Measurements from ENCODE around the gene NDUFB11. TPM values are rescaled to one million over a fixed set of nuclear protein-coding genes. Genes with fewer than 3 reads are reported as not detected.
A peak's percentile ranks its signal among the peaks of the same experiment; 100 is the strongest.

The NDUFB11 gene
- total and polyA plus RNA-seq, 9 of the 15 experiments (the other 6 are each of a cell fraction or from before 2014, with no cell fraction given): 20.9 to 269 (median 86.8) TPM

DNA sequence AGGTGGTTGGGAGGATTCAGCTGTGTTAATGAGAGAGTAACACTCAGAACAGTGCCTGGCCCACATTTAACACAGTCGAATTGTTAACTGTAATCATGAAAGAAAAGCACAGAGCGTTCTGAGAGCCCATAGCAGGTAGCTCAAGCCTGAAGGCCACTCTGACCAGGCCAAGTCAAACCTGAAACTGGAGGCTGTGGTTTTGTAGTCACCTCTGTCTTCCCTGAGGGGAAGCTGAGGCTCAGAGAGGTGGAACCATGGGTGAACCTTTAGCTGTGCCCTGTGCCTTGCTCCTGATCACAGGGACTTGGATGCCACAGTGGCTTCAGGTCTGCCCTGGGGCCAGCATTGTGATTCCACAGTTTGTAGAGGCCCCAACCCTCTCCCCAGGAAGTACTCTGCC, 32.6 kb upstream of the NDUFB11 start (continued):
- no peak for TF ChIP-seq THRA (IDR thresholded peaks at IDR 0.05)
- no peak for TF ChIP-seq E2F8 (IDR thresholded peaks at IDR 0.05; ENCODE audit: low read depth, partially characterized antibody)

DNA sequence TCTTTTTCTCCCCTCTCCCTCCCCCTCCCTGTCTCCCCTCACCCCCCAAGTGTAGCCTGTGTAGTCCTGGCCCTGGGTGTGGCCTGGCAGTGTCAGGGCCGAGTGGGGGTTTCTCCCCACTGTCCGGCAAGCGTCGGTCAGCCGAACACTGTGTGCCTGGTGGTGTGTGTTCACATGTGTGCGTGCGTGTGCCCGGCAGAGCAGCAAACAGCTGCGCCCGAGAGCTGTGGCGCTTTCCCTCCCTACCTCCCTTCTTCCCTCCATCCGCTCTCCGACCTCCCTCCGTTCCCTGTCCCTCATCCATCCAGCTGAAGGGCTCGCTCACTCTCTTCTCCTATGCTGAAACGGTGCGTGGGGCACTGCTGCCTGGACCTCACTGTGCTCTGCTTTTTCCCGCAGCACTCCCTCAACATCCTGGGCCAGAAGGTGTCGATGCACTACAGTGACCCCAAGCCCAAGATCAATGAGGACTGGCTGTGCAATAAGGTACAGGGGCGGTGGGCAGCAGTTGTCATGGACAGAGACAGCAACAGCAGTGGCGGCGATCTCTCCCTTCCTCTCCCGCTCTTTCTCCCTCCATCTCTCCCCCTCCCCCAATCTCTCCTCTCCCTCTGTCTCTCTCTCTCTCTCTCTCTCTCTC, 31.7 kb upstream of the NDUFB11 start:
- intact Hi-C loops (cut with micrococcal nuclease): no loop called here
- no peak for DNase-seq (ENCODE audit: extremely low read depth in 1 of 4, low spot score in 3 of 4)
- CTCF ChIA-PET (ENCODE audit: low intra/inter-chr PET ratio): no interaction called here
- Histone ChIP-seq H3K9me3 (replicated peaks; ENCODE audit: control insufficient read depth, insufficient read depth, low read depth, low read length) (no peaks in the 10 kb centered on the region), H4K20me1 (replicated peaks; ENCODE audit: control insufficient read depth, insufficient read depth, low read length) (peaks cover 4% of the 10 kb centered on the region; the same call in 1 of the 2 replicates), H3K9ac (ENCODE audit: insufficient read depth in 1 of 2, low read depth in 2 of 2, low read length in 2 of 2) (no peak overlapping the region; a peak in 1 of 4 replicates), H3K4me3 (no peak overlapping the region), H2AFZ (ENCODE audit: low read depth, low read length) (no peak overlapping the region), H3K27ac (ENCODE audit: extremely low read depth, low read depth, low read length) (no peak overlapping the region), H3K4me1 (replicated peaks in 1 of 2; ENCODE audit: control insufficient read depth in 2 of 2, insufficient read depth in 2 of 2, low read length in 2 of 2) (no peaks in the 10 kb centered on the region; a peak in 1 of 5 replicates), H3K4me2 (ENCODE audit: insufficient read depth, low read length) (no peak overlapping the region), H3K79me2 (ENCODE audit: control insufficient read depth, insufficient read depth, low read length) (no peaks in the 10 kb centered on the region), H3K36me3 (ENCODE audit: control insufficient read depth, insufficient read depth, low read length) (peaks cover 86% of the 10 kb centered on the region; the same call in 2 of the 3 replicates), H3K9me1 (ENCODE audit: control insufficient read depth, insufficient read depth, low read length) (no peaks in the 10 kb centered on the region), H3K27me3 (ENCODE audit: control insufficient read depth in 2 of 2, insufficient read depth in 2 of 2, low read length in 2 of 2) (no peaks in the 10 kb centered on the region)
- no peak for ATAC-seq
- no peak for FAIRE-seq
- WGBS (ENCODE audit: insufficient coverage, low coverage, missing lambda C conversion rate): 94% methylated on average over 10 of the region's 23 CpGs
- POLR2A ChIA-PET: no interaction called here
- in situ Hi-C loops (cut with MboI): no loop called here
- no TSS peak for BruUV-seq (replicated peaks)
- TF ChIP-seq POLR2G (IDR thresholded peaks at IDR 0.05; ENCODE audit: low read depth, low read length) (0 out of 2 replicates have a peak, but pooled peaks have one; percentile 26), HNRNPUL1 (IDR thresholded peaks at IDR 0.05; ENCODE audit: low read length) (no peak), ETS2 (tag; IDR thresholded peaks at IDR 0.05; ENCODE audit: borderline replicate concordance, poor library complexity, severe bottlenecking) (no peak)
